Activated CD4-positive, CD25-positive, alpha-beta regulatory T cell treated with anti-CD3 and anti-CD28 coated beads, Interleukin-2, amount 50 U/mL, for 24 hours (primary cell): ENCODE results near the gene OGFOD3.

ENCODE experiments used
- ATAC-seq, 2 donors: fragments of 150-1000 bp; cut with Tn5 transposase; one replicate each; pipeline ENCODE4 v1.10.0; 2021; ENCODE audit warnings: mild to moderate bottlenecking in 1 of 2, moderate library complexity in 1 of 2

Gene OGFOD3

GRCh38 chr17:82446124-82446523 lies 27.7 kb upstream of the OGFOD3 start:
- no peak for ATAC-seq

GRCh38 chr17:82445542-82445941 lies 27.2 kb upstream of the OGFOD3 start:
- ATAC-seq = no peak

GRCh38 chr17:82444941-82445521 lies 26.6 kb upstream of the OGFOD3 start:
- no peak for ATAC-seq

GRCh38 chr17:82444284-82444893 lies 26.0 kb upstream of the OGFOD3 start:
- no peak for ATAC-seq

- no peak for ATAC-seq
These were observed 25.3 kb upstream of the OGFOD3 start for GRCh38 chr17:82443465-82444283.

GRCh38 chr17:82442643-82443464 lies 24.5 kb upstream of the OGFOD3 start:
- ATAC-seq = no peak

- ATAC-seq = no peak
These were observed 23.5 kb upstream of the OGFOD3 start for GRCh38 chr17:82441691-82442487.

- no peak for ATAC-seq
These were observed 22.7 kb upstream of the OGFOD3 start for GRCh38 chr17:82440991-82441627.

GRCh38 chr17:82440469-82440981 lies 22.1 kb upstream of the OGFOD3 start:
- no peak for ATAC-seq

GRCh38 chr17:82439829-82440365 lies 21.5 kb upstream of the OGFOD3 start:
- no peak for ATAC-seq

- no peak for ATAC-seq
These were observed 20.9 kb upstream of the OGFOD3 start for GRCh38 chr17:82439194-82439828.

GRCh38 chr17:82438401-82439193 lies 20.2 kb upstream of the OGFOD3 start:
- no peak for ATAC-seq

- no peak for ATAC-seq
These were observed 18.9 kb upstream of the OGFOD3 start for GRCh38 chr17:82437325-82437668.

GRCh38 chr17:82436601-82437324 lies 18.4 kb upstream of the OGFOD3 start:
- no peak for ATAC-seq

GRCh38 chr17:82435601-82436583 lies 17.5 kb upstream of the OGFOD3 start:
- ATAC-seq = no peak

- ATAC-seq = no peak
These were observed 16.7 kb upstream of the OGFOD3 start for GRCh38 chr17:82435103-82435502.

- peak; percentile 59 to 68 for ATAC-seq
These were observed 15.8 kb upstream of the OGFOD3 start for GRCh38 chr17:82434216-82434565.
